ENCODE results near the gene AKAP8L.

- no peak for TF ChIP-seq FOSL1 (IDR thresholded peaks at IDR 0.05; ENCODE audit: low read depth)
- TF ChIP-seq ZBTB33 (IDR thresholded peaks at IDR 0.05; ENCODE audit: extremely low read depth, insufficient replicate concordance, low read length) = no peak
- no peak for TF ChIP-seq POLR2AphosphoS5 (IDR thresholded peaks at IDR 0.05; ENCODE audit: low read depth, low read length)
- no peak for TF ChIP-seq EZH2 (IDR thresholded peaks at IDR 0.05)
- TF ChIP-seq REST (IDR thresholded peaks at IDR 0.05; ENCODE audit: low read depth) = no peak
- no peak for TF ChIP-seq CTCF (IDR thresholded peaks at IDR 0.05 in 2 of 3, conservative IDR thresholded peaks at IDR 0.05 in 1 of 3; ENCODE audit: borderline replicate concordance in 1 of 3, insufficient read depth in 1 of 3, low read depth in 2 of 3, low read length in 2 of 3)
- no peak for TF ChIP-seq ATF3 (IDR thresholded peaks at IDR 0.05)
- TF ChIP-seq MAX (IDR thresholded peaks at IDR 0.05) = no peak
Measured at GRCh38 chr19:15432018-15432494, 13.3 kb upstream of the AKAP8L start.

Data from HCT116 (cell line).